ENCODE measurements around the gene SLC18A3. TPM values are rescaled to one million over a fixed set of nuclear protein-coding genes. Genes with fewer than 3 reads are reported as not detected.

Gene SLC18A3
- total RNA-seq, 2 donors from 2014 or later = not detected

- no peak overlapping the region for H3K27ac Mint-ChIP-seq
- no peak for TF ChIP-seq CTCF (conservative IDR thresholded peaks at IDR 0.05)
Measured at GRCh38 chr10:49649936-49650723, 40.0 kb downstream of the SLC18A3 start.

GRCh38 chr10:49650724-49651034 is 40.6 kb downstream of the SLC18A3 start:
- H3K27ac Mint-ChIP-seq = no peak overlapping the region
- H3K9me3 Mint-ChIP-seq = no peaks in the 10 kb centered on the region
- H3K27me3 Mint-ChIP-seq (ENCODE audit: insufficient read depth) = peaks cover 6% of the 10 kb centered on the region
- Histone ChIP-seq H3K36me3 (ENCODE audit: control insufficient read depth, insufficient read depth, low read length) (no peaks in the 10 kb centered on the region), H3K27ac (ENCODE audit: low read depth, low read length) (no peak overlapping the region), H3K27me3 (ENCODE audit: control insufficient read depth, insufficient read depth, low read length, poor library complexity, severe bottlenecking) (no peaks in the 10 kb centered on the region), H3K9me3 (ENCODE audit: control insufficient read depth, low read length) (no peaks in the 10 kb centered on the region), H3K4me1 (ENCODE audit: control insufficient read depth, insufficient read depth, low read length) (no peaks in the 10 kb centered on the region), H3K9ac (ENCODE audit: extremely low read depth, low read length, poor library complexity, severe bottlenecking) (no peak overlapping the region), H3K4me3 (ENCODE audit: low read length) (no peak overlapping the region)
- WGBS, 2 experiments (ENCODE audit: insufficient coverage in 1 of 2, insufficient read length in 1 of 2) = 90% methylated on average over 1 of the region's 1 CpG; no CpG with 5 or more reads in 1 of the 2 experiments
- no peak overlapping the region for H3K4me3 Mint-ChIP-seq
- no peak for TF ChIP-seq CTCF (conservative IDR thresholded peaks at IDR 0.05)
- DNase-seq = no peak
- peaks cover 16% of the 10 kb centered on the region for H3K4me1 Mint-ChIP-seq
- no peaks in the 10 kb centered on the region for H3K36me3 Mint-ChIP-seq (ENCODE audit: low read depth)

More at GRCh38 chr10:49649936-49650723, 40.0 kb downstream of the SLC18A3 start:
- DNase-seq = peak; percentile 23
- Histone ChIP-seq H3K36me3 (ENCODE audit: control insufficient read depth, insufficient read depth, low read length) (no peaks in the 10 kb centered on the region), H3K27me3 (ENCODE audit: control insufficient read depth, insufficient read depth, low read length, poor library complexity, severe bottlenecking) (no peaks in the 10 kb centered on the region), H3K9ac (ENCODE audit: extremely low read depth, low read length, poor library complexity, severe bottlenecking) (no peak overlapping the region), H3K27ac (ENCODE audit: low read depth, low read length) (no peak overlapping the region), H3K9me3 (ENCODE audit: control insufficient read depth, low read length) (no peaks in the 10 kb centered on the region), H3K4me1 (ENCODE audit: control insufficient read depth, insufficient read depth, low read length) (no peaks in the 10 kb centered on the region), H3K4me3 (ENCODE audit: low read length) (no peak overlapping the region)
- Mint-ChIP-seq H3K9me3 (no peaks in the 10 kb centered on the region), H3K4me3 (no peak overlapping the region), H3K27me3 (ENCODE audit: insufficient read depth) (peaks cover 12% of the 10 kb centered on the region), H3K36me3 (ENCODE audit: low read depth) (no peaks in the 10 kb centered on the region), H3K4me1 (peaks cover 16% of the 10 kb centered on the region)
- 85 to 89% methylated on average over 5 to 8 of the region's 8 CpGs for WGBS, 2 experiments (ENCODE audit: insufficient coverage in 1 of 2, insufficient read length in 1 of 2)

- Mint-ChIP-seq H3K36me3 (ENCODE audit: low read depth) (no peaks in the 10 kb centered on the region), H3K27ac (no peak overlapping the region), H3K4me1 (peaks cover 16% of the 10 kb centered on the region), H3K27me3 (ENCODE audit: insufficient read depth) (peaks cover 6% of the 10 kb centered on the region), H3K9me3 (no peaks in the 10 kb centered on the region), H3K4me3 (no peak overlapping the region)
- no peaks in the 10 kb centered on the region for H3K4me1 ChIP-seq (ENCODE audit: control insufficient read depth, insufficient read depth, low read length)
- no peaks in the 10 kb centered on the region for H3K36me3 ChIP-seq (ENCODE audit: control insufficient read depth, insufficient read depth, low read length)
- H3K27ac ChIP-seq (ENCODE audit: low read depth, low read length) = no peak overlapping the region
- 91 to 94% methylated on average over 13 to 15 of the region's 15 CpGs for WGBS, 2 experiments (ENCODE audit: insufficient coverage in 1 of 2, insufficient read length in 1 of 2)
- H3K4me3 ChIP-seq (ENCODE audit: low read length) = no peak overlapping the region
- peak; percentile 29 for DNase-seq
- no peaks in the 10 kb centered on the region for H3K9me3 ChIP-seq (ENCODE audit: control insufficient read depth, low read length)
- no peak for TF ChIP-seq CTCF (conservative IDR thresholded peaks at IDR 0.05)
- H3K9ac ChIP-seq (ENCODE audit: extremely low read depth, low read length, poor library complexity, severe bottlenecking) = no peak overlapping the region
- H3K27me3 ChIP-seq (ENCODE audit: control insufficient read depth, insufficient read depth, low read length, poor library complexity, severe bottlenecking) = no peaks in the 10 kb centered on the region
Measured at GRCh38 chr10:49651039-49651835, 41.1 kb downstream of the SLC18A3 start.

Data from endodermal cell (in vitro differentiated cells).